HG02759 (cell line): ENCODE results near the gene TRIM2.

Source experiments
- ATAC-seq: cut with Tn5 transposase; IDR thresholded peaks from one replicate; pipeline ENCODE4 v1.9.1; 2021; ENCODE audit warnings: mild to moderate bottlenecking, moderate library complexity; ENCODE audit not compliant: unreplicated experiment

The TRIM2 gene

GRCh38 chr4:153324046-153324445 is 119.8 kb downstream of the TRIM2 start:
- no peak for ATAC-seq

GRCh38 chr4:153325558-153325957 is 121.3 kb downstream of the TRIM2 start:
- ATAC-seq: no peak

- ATAC-seq: no peak
Observed at GRCh38 chr4:153326513-153326912, 122.3 kb downstream of the TRIM2 start.

- ATAC-seq: no peak
Observed at GRCh38 chr4:153327247-153327646, 123.0 kb downstream of the TRIM2 start.

GRCh38 chr4:153332936-153333335 is 128.7 kb downstream of the TRIM2 start:
- ATAC-seq: no peak

- no peak for ATAC-seq
Observed at GRCh38 chr4:153333874-153334273, 129.6 kb downstream of the TRIM2 start.

- no peak for ATAC-seq
Observed at GRCh38 chr4:153335665-153336064, 131.4 kb downstream of the TRIM2 start.

GRCh38 chr4:153337686-153338085 is 133.4 kb downstream of the TRIM2 start:
- ATAC-seq: no peak

GRCh38 chr4:153341575-153342090 is 137.4 kb downstream of the TRIM2 start:
- no peak for ATAC-seq

- no peak for ATAC-seq
Observed at GRCh38 chr4:153342751-153343552, 138.7 kb downstream of the TRIM2 start.

GRCh38 chr4:153344131-153345011 is 140.1 kb downstream of the TRIM2 start, which contains the start of gene MND1:
Gene MND1 (plus strand): TSS chr4:153344688. CDS start chr4:153344738, 50 bp downstream.
- peak; percentile 86 for ATAC-seq

GRCh38 chr4:153345012-153345981 is 141.1 kb downstream of the TRIM2 start:
- ATAC-seq: peak; percentile 46

GRCh38 chr4:153346031-153346430 is 141.8 kb downstream of the TRIM2 start:
- ATAC-seq: no peak

GRCh38 chr4:153346563-153346962 is 142.3 kb downstream of the TRIM2 start:
- no peak for ATAC-seq

GRCh38 chr4:153347117-153347516 is 142.9 kb downstream of the TRIM2 start:
- ATAC-seq: no peak

GRCh38 chr4:153348006-153348405 is 143.8 kb downstream of the TRIM2 start:
- no peak for ATAC-seq

- ATAC-seq: no peak
Observed at GRCh38 chr4:153349206-153349805, 145.1 kb downstream of the TRIM2 start.

GRCh38 chr4:153362184-153362583 is 157.9 kb downstream of the TRIM2 start:
- no peak for ATAC-seq

- no peak for ATAC-seq
Observed at GRCh38 chr4:153364061-153364460, 159.8 kb downstream of the TRIM2 start.

GRCh38 chr4:153365003-153365402 is 160.8 kb downstream of the TRIM2 start:
- ATAC-seq: peak; percentile 42
